ENCODE results near the gene DDX23. TPM values are rescaled to one million over a fixed set of nuclear protein-coding genes. Genes with fewer than 3 reads are reported as not detected.

The DDX23 gene
- total RNA-seq, 3 donors from 2014 or later, result 70.0 to 105 (median 91.0) TPM

DNA sequence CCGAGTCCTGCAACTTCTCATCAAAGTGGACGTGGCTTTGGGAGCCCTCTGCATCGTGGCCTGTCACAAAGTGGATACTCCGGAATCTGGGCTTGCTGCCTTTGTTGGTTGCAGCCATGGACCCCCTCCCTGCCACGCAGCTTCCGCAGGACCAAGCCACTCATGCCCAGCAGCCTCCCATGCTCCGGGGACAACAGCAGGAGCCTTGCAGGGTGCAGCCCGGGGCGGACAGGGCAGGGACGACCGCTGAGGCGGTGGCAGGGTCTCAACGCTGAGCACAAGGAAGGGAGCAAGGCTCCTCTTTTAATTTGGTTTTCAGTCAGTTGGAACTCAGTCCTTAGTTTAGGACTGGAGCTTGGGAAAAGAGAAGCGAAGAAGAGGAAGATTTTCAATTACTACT lies 51.0 kb downstream of the DDX23 start:
- TF ChIP-seq, protein P1, sequence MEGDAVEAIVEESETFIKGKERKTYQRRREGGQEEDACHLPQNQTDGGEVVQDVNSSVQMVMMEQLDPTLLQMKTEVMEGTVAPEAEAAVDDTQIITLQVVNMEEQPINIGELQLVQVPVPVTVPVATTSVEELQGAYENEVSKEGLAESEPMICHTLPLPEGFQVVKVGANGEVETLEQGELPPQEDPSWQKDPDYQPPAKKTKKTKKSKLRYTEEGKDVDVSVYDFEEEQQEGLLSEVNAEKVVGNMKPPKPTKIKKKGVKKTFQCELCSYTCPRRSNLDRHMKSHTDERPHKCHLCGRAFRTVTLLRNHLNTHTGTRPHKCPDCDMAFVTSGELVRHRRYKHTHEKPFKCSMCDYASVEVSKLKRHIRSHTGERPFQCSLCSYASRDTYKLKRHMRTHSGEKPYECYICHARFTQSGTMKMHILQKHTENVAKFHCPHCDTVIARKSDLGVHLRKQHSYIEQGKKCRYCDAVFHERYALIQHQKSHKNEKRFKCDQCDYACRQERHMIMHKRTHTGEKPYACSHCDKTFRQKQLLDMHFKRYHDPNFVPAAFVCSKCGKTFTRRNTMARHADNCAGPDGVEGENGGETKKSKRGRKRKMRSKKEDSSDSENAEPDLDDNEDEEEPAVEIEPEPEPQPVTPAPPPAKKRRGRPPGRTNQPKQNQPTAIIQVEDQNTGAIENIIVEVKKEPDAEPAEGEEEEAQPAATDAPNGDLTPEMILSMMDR (IDR thresholded peaks at IDR 0.05), result no peak

DNA sequence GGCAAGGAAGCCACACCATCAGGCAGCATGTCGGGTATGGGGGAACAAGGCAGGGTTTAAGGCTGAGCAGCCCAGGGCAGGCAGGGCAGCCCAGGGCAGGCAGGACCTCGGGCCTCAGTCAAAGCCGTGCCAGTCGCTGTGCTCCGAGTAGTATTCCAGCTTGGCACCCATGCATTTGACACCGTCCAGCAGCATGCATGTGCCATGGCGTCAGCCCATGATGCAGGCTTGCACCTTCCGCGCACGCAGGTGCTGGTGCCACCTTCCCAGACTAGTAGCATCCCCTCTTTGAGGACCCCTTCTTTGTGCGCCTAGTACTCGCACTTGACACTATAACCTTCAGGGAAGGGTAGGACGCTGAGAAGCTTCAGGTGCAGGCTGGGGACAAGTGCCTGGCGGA lies 51.5 kb downstream of the DDX23 start:
- Histone ChIP-seq H3K36me3 (ENCODE audit: low read depth) (no peaks in the 10 kb centered on the region), H3K4me3 (no peak overlapping the region), H3K9me3 (no peaks in the 10 kb centered on the region), H3K4me1 (ENCODE audit: low read depth) (peaks cover 8% of the 10 kb centered on the region)
- TF ChIP-seq, protein P1 (IDR thresholded peaks at IDR 0.05), result no peak
- no peak for DNase-seq
- intact Hi-C loops (cut with DNase I, micrococcal nuclease), result no loop called here
- ATAC-seq, result no peak

More for the DNA sequence above, 51.0 kb downstream of the DDX23 start:
- peaks cover 4% of the 10 kb centered on the region for H3K4me1 ChIP-seq (ENCODE audit: low read depth)
- DNase-seq (no peak), ATAC-seq (no peak)
- intact Hi-C loops (cut with DNase I, micrococcal nuclease), result no loop called here
- H3K4me3 ChIP-seq, result no peak overlapping the region
- no peaks in the 10 kb centered on the region for H3K9me3 ChIP-seq
- H3K36me3 ChIP-seq (ENCODE audit: low read depth), result no peaks in the 10 kb centered on the region

DNA sequence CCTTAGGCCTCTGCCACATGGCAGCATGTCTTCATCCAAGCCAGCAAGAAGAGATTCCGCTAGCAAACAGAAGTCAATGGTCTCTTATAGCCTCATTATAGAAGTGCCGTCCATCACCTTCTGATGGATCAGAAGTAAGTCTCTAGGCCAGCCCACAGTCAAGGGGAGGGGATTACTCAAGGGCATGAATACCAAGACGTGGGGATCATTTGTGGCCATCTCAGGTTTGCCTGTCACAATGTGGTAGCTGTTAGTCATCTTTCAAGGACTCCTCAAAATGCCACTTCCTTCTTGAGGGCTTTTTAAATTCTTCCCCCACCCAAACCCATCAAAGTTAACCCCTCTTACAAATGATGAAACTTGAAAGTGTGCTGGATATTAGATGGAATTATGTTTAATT lies 55.0 kb downstream of the DDX23 start:
- H3K36me3 ChIP-seq (ENCODE audit: low read depth), result no peaks in the 10 kb centered on the region
- H3K4me3 ChIP-seq, result no peak overlapping the region
- H3K4me1 ChIP-seq (ENCODE audit: low read depth), result peaks cover 32% of the 10 kb centered on the region
- TF ChIP-seq, protein P1 (IDR thresholded peaks at IDR 0.05), result no peak
- ATAC-seq, result no peak
- H3K9me3 ChIP-seq, result no peaks in the 10 kb centered on the region
- intact Hi-C loops (cut with DNase I, micrococcal nuclease), result loop anchor here in 1 of 2 donors (2.0 kb wide), 1 partner anchor 44 kb away; no protein-coding TSS in a partner anchor
- no peak for DNase-seq

DNA sequence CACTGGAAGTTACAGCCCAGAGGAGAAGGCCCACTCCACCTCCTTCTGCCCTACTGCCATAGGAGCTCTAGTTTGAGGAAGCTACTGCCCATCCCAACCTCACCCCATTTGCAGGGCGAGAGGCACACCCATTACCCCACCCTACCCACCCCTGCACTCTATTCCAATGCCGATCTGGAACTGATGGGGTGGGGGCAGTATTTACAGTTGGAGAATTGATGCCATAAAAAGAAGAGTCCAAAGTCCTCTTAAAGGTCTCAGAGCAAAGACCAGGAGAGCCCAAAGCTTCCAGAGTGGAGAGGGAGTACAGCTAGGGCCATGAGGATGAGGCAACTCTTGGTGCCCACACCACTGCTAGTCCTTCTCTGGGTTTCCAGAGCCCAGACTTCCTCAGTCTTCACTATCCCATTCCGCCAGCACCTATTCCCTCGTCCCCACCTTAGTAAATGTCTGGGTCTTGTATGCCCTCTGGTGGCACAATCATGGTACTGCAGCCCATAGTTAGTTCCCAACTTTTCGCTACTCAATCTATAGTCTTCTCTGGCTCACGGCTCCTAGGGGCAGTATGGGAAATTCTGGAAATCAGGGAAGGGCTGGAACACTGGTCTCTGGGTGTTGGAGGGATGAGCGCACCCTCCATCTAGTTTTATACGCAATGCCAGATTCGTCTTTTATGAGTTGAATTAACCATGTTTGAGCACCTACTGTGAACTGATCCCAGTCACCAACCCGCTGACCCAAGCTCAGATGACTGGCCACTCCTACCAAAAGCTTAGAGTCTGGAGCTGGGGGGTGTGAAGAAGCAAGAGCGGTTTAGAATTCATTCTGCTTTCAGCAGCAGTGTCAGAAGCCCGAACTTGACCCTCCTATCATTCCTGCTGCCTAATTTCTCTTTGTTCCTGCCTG lies 56.2 kb downstream of the DDX23 start:
- H3K9me3 ChIP-seq, result no peaks in the 10 kb centered on the region
- H3K4me1 ChIP-seq (ENCODE audit: low read depth), result peaks cover 35% of the 10 kb centered on the region
- H3K4me3 ChIP-seq, result no peak overlapping the region
- ATAC-seq, result peak; percentile 92
- DNase-seq, result peak in 2 of 3 donors; percentile 79 to 86
- H3K36me3 ChIP-seq (ENCODE audit: low read depth), result no peaks in the 10 kb centered on the region
- intact Hi-C loops (cut with DNase I, micrococcal nuclease), result loop anchor here in 1 of 2 donors (2.0 kb wide), 1 partner anchor 43 kb away; no protein-coding TSS in a partner anchor
- TF ChIP-seq, protein P1 (IDR thresholded peaks at IDR 0.05), result peak; percentile 91

DNA sequence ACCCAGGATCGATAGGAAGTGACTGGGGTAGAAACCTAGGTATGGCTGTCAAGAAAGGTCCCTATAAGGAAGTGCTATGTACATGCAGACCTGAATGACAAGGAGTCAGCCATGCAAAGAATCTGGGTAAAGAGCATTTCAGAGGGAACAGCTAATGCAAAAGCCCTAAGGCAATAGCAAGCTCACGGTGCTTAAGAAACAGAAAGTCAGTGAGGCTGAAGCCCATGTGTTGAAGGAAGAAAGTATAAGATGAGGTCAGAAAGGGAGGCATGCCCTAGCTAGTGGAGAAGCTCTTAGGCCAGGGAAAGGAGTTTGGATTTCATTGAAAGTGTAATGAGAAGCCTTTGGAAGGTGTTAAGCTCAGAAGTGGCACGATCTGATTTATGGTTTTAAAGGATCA lies 57.1 kb downstream of the DDX23 start:
- Histone ChIP-seq H3K9me3 (no peaks in the 10 kb centered on the region), H3K4me1 (ENCODE audit: low read depth) (peaks cover 43% of the 10 kb centered on the region), H3K36me3 (ENCODE audit: low read depth) (no peaks in the 10 kb centered on the region), H3K4me3 (no peak overlapping the region)
- TF ChIP-seq, protein P1 (IDR thresholded peaks at IDR 0.05), result no peak
- peak; percentile 4 for ATAC-seq
- DNase-seq, result no peak
- intact Hi-C loops (cut with DNase I, micrococcal nuclease), result loop anchor here in 1 of 2 donors (5.0 kb wide), 1 partner anchor 43 kb away; no protein-coding TSS in a partner anchor
